Measurements from ENCODE around the gene LITAFD.

Gene LITAFD

GRCh38 chr16:8920645-8921346, 38.6 kb downstream of the LITAFD start:
- no peak for DNase-seq (ENCODE audit: low spot score)

- no peak for DNase-seq (ENCODE audit: low spot score)
Measured at GRCh38 chr16:8921347-8921984, 39.3 kb downstream of the LITAFD start.

- no peak for DNase-seq (ENCODE audit: low spot score)
Measured at GRCh38 chr16:8923199-8923598, 41.0 kb downstream of the LITAFD start.

GRCh38 chr16:8924214-8924613, 42.1 kb downstream of the LITAFD start:
- DNase-seq (ENCODE audit: low spot score) = no peak

- DNase-seq (ENCODE audit: low spot score) = no peak
Measured at GRCh38 chr16:8925455-8925854, 43.3 kb downstream of the LITAFD start.

- no peak for DNase-seq (ENCODE audit: low spot score)
Measured at GRCh38 chr16:8926827-8927226, 44.7 kb downstream of the LITAFD start.

GRCh38 chr16:8928467-8928957, 46.4 kb downstream of the LITAFD start:
- no peak for DNase-seq (ENCODE audit: low spot score)

- no peak for DNase-seq (ENCODE audit: low spot score)
Measured at GRCh38 chr16:8929086-8929748, 47.1 kb downstream of the LITAFD start.

GRCh38 chr16:8931859-8932258, 49.7 kb downstream of the LITAFD start:
- DNase-seq (ENCODE audit: low spot score) = peak; percentile 60

GRCh38 chr16:8934601-8935000, 52.5 kb downstream of the LITAFD start:
- no peak for DNase-seq (ENCODE audit: low spot score)
